HepG2 (cell line): ENCODE measurements around the gene S100A8. TPM values are rescaled to one million over a fixed set of nuclear protein-coding genes. Genes with fewer than 3 reads are reported as not detected.

Experiments used
- ATF7 ChIP-seq, 2 experiments: fragments of 450-650 bp in 1 of 2; sonication (generic) in 1 of 2; formaldehyde crosslinking in 1 of 2; IDR thresholded peaks; 2 replicates each; pipeline versions ENCODE4 v1.4.0 to v1.6.1; 2016 to 2020; ENCODE audit warnings: antibody characterized with exemption in 1 of 2, mild to moderate bottlenecking in 1 of 2, missing genetic modification reagents in 1 of 2
- HMGXB3 ChIP-seq: sonication (generic); formaldehyde crosslinking; IDR thresholded peaks from 2 replicates; pipeline ENCODE4 v1.4.0; 2020; ENCODE audit warnings: missing genetic modification reagents, borderline replicate concordance
- IKZF4 ChIP-seq: sonication (generic); formaldehyde crosslinking; IDR thresholded peaks from 2 replicates; pipeline ENCODE4 v1.5.1; 2020; ENCODE audit warnings: borderline replicate concordance, mild to moderate bottlenecking, low read depth, missing genetic modification reagents; ENCODE audit errors: not compliant biosample characterization
- MAFG ChIP-seq: sonication (generic); formaldehyde crosslinking; IDR thresholded peaks from 2 replicates; pipeline ENCODE4 v1.5.1; 2020; ENCODE audit warnings: mild to moderate bottlenecking, missing genetic modification reagents
- POLR2AphosphoS5 ChIP-seq: IDR thresholded peaks from 2 replicates; pipeline ENCODE4 v1.6.1; 2012; ENCODE audit warnings: low read depth, low read length
- ZNF407 ChIP-seq: sonication (generic); formaldehyde crosslinking; IDR thresholded peaks from one replicate; pipeline ENCODE4 v1.5.1; 2020; ENCODE audit warnings: mild to moderate bottlenecking, missing genetic modification reagents; ENCODE audit errors: not compliant biosample characterization
- ZNF879 ChIP-seq: sonication (generic); formaldehyde crosslinking; IDR thresholded peaks from 2 replicates; pipeline ENCODE4 v1.8.1; 2023; ENCODE audit warnings: missing genetic modification reagents
- ZSCAN9 ChIP-seq: IDR thresholded peaks from 2 replicates; pipeline ENCODE4 v1.6.1; 2016; ENCODE audit warnings: borderline replicate concordance
- polyA plus RNA-seq, 8 experiments: library from polyadenylated mRNA; depleted of rRNA in 3 of 8; stranded (reverse) in 7 of 8; unstranded in 1 of 8; fragments of >200 nt; fragmentation: Illumina TruSeq in 4 of 8; extraction: Trizol in 4 of 8; gene quantifications; 2 replicates each; pipeline versions ENCODE4 v1.2.1 to v1.2.3, GENCODE V29; 2011 to 2016; ENCODE audit warnings: low read depth in 4 of 8, missing spikeins in 1 of 8, mixed read lengths in 1 of 8; ENCODE audit not compliant: insufficient read depth in 1 of 8
- total RNA-seq, 5 experiments: library from RNA; depleted of rRNA; stranded (reverse); fragments of >200 nt; fragmentation: Illumina TruSeq; extraction: Trizol; gene quantifications; 2 replicates each; pipeline ENCODE4 v1.2.3, GENCODE V29; 2016; ENCODE audit warnings: low read depth in 1 of 5
- TF ChIP-seq, protein P1 (sequence below): IDR thresholded peaks from 2 replicates; pipeline ENCODE4 v1.6.1; 2016; ENCODE audit warnings: missing genetic modification reagents, missing compliant biosample characterization
- TF ChIP-seq, protein P2 (sequence below): sonication (generic); formaldehyde crosslinking; IDR thresholded peaks from 2 replicates; pipeline ENCODE4 v1.4.0; 2020; ENCODE audit warnings: missing genetic modification reagents, borderline replicate concordance

The S100A8 gene
- total and polyA plus RNA-seq, 2 of the 13 experiments (the other 11 are each of a cell fraction or from before 2014, with no cell fraction given), result not detected

GRCh38 chr1:153422450-153423068, 31.7 kb upstream of the S100A8 start (continued):
- TF ChIP-seq ZNF407 (CRISPR knock-in tag) (no peak), ZNF879 (no peak), ATF7 (IDR thresholded peaks at IDR 0.05) (peak; percentile 90), ATF7 (CRISPR knock-in tag; IDR thresholded peaks at IDR 0.05) (no peak), POLR2AphosphoS5 (no peak), MAFG (CRISPR knock-in tag) (no peak), HMGXB3 (CRISPR knock-in tag) (peak; percentile 86; the same call in 1 of the 2 replicates), IKZF4 (CRISPR knock-in tag) (no peak), ZSCAN9 (CRISPR knock-in tag) (peak; percentile 97)
- TF ChIP-seq, protein P1, sequence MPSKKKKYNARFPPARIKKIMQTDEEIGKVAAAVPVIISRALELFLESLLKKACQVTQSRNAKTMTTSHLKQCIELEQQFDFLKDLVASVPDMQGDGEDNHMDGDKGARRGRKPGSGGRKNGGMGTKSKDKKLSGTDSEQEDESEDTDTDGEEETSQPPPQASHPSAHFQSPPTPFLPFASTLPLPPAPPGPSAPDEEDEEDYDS (CRISPR knock-in tag), result no peak
- TF ChIP-seq, protein P2, sequence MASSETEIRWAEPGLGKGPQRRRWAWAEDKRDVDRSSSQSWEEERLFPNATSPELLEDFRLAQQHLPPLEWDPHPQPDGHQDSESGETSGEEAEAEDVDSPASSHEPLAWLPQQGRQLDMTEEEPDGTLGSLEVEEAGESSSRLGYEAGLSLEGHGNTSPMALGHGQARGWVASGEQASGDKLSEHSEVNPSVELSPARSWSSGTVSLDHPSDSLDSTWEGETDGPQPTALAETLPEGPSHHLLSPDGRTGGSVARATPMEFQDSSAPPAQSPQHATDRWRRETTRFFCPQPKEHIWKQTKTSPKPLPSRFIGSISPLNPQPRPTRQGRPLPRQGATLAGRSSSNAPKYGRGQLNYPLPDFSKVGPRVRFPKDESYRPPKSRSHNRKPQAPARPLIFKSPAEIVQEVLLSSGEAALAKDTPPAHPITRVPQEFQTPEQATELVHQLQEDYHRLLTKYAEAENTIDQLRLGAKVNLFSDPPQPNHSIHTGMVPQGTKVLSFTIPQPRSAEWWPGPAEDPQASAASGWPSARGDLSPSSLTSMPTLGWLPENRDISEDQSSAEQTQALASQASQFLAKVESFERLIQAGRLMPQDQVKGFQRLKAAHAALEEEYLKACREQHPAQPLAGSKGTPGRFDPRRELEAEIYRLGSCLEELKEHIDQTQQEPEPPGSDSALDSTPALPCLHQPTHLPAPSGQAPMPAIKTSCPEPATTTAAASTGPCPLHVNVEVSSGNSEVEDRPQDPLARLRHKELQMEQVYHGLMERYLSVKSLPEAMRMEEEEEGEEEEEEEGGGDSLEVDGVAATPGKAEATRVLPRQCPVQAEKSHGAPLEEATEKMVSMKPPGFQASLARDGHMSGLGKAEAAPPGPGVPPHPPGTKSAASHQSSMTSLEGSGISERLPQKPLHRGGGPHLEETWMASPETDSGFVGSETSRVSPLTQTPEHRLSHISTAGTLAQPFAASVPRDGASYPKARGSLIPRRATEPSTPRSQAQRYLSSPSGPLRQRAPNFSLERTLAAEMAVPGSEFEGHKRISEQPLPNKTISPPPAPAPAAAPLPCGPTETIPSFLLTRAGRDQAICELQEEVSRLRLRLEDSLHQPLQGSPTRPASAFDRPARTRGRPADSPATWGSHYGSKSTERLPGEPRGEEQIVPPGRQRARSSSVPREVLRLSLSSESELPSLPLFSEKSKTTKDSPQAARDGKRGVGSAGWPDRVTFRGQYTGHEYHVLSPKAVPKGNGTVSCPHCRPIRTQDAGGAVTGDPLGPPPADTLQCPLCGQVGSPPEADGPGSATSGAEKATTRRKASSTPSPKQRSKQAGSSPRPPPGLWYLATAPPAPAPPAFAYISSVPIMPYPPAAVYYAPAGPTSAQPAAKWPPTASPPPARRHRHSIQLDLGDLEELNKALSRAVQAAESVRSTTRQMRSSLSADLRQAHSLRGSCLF (CRISPR knock-in tag), result peak; percentile 66; the same call in 1 of the 2 replicates
